GM18505 (cell line): ENCODE measurements around the gene OSBPL10.

Source experiments
- ATAC-seq: cut with Tn5 transposase; IDR thresholded peaks from one replicate; pipeline ENCODE4 v1.9.1; 2021; ENCODE audit not compliant: unreplicated experiment
- POLR2A ChIP-seq: IDR thresholded peaks from 4 replicates; pipeline ENCODE4 v1.6.1; 2011; ENCODE audit warnings: borderline replicate concordance; ENCODE audit not compliant: insufficient read depth, insufficient read length; ENCODE audit errors: extremely low read depth

OSBPL10 gene

DNA sequence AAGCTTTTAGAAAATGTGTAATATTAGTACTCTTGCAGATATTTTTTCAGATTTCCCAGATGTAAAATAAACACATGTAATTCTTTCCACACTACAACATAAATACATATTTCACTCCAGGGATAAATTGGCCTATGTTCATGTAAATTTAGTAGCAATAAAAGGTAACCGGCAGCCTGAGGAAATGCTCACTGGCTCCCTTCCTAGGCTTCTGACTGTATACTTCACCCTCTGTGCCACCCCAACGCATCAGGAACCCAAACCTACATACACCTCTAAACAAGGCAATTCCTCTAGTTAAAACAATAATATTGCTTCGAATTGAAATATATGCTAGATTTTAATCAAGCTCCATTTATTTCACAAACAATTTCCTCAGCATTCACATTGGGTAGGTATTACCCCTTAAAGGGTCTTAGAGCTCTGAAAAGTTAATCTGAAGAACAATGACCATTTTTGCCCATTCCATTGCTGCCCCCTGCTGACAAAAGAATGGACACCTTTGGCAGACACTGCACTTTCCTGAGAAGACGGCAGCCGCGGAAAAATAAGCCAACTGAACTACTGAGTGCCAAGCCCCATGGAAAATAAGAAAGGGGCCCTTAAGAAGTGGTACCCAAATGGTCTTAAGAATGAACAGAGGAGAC lies 212.5 kb downstream of the OSBPL10 start:
- no peak for TF ChIP-seq POLR2A
- ATAC-seq: no peak

DNA sequence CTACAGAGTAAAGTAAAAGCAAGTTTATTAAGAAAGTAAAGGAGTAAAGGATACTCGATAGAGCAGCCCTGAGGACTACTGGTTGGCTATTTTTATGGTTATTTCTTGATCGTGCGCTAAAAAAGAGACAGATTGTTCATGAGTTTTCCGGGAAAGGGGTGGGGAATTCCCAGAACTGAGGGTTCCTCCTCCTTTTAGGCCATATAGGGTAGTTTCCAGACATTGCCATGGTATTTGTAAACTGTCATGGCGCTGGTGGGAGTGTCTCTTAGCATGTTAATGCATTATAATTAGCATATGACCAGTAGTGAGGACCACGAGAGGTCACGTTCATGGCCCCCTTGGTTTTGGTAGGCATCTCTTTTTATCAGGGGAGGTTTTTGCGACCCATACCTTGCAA lies 213.1 kb downstream of the OSBPL10 start:
- TF ChIP-seq POLR2A: no peak

GRCh38 chr3:31766669-31767068 lies 214.4 kb downstream of the OSBPL10 start:
- no peak for ATAC-seq
- no peak for TF ChIP-seq POLR2A

More for the DNA sequence above, 213.1 kb downstream of the OSBPL10 start:
- no peak for ATAC-seq

GRCh38 chr3:31765871-31766270 lies 215.2 kb downstream of the OSBPL10 start:
- ATAC-seq: no peak
- TF ChIP-seq POLR2A: no peak

- TF ChIP-seq POLR2A: no peak
- ATAC-seq: no peak
Measured at GRCh38 chr3:31763731-31764130, 217.3 kb downstream of the OSBPL10 start.

DNA sequence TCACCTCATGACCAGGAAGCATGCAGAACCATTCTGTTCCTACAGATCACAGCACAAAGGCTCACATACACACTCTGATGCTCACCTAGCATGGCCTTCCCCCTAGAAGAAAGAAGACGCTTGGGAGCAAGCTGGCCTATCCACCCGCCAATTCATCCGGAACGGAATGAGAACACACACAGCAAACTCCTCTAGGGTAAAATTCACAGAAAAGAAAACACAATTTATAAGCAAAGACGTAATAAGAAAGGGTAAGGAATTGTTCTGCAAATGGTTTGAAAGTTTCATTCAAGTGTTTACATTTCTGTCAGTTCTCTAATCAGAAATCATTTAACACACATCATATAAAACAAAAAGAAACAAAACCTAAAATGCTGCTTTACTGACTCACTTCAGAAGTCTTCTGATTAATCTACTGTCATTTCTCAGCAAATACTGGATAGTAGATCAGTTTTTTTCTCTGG lies 218.1 kb downstream of the OSBPL10 start:
- no peak for ATAC-seq
- TF ChIP-seq POLR2A: no peak

DNA sequence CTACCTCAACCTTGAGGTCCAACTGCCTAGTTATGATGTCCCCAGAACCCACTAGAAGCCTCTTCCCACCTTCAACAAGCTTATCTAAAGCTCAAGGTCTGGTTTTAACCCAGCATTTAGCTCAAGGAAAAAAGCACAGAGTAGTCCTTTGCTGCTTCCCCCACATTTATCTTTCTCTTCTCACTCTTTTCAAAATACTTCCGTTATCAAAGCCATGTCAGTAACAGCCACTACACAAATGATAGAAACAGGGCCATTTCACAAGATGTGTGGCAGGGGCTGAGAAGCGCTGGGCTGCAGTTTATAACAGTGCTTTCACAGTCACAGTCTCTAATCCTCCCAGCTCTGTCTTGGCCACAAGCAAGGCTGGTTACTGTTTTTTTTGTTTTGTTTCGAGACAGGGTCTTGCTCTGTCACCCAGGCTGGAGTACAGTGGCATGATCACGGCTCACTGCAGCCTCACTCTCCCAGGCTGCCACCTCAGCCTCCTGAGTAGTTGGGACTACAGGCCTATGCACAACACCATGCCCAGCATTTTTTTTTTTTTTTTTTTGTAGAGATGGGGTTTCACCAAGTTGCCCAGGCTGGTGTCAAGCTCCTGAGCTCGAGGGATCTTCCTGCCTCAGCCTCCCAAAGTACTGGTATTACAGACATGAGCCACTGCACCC lies 218.8 kb downstream of the OSBPL10 start:
- no peak for ATAC-seq
- no peak for TF ChIP-seq POLR2A

DNA sequence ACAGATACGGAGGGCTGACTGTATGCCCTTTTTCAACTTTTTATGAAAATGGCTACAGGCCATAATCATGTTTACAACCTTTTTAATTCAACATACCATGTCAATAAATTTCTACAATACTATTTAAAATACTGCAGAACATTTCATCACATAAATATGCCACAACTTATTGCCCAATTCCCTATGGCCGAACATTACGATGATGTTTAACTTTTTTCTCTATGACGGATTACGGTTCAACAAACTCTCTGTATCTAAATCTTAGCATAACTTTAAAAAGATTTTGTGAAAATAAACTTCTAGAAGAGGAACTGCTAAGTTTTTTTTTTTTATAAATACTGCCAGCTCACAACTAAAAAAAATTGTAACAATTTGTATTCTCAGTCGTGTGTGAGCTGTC lies 220.4 kb downstream of the OSBPL10 start:
- no peak for ATAC-seq
- no peak for TF ChIP-seq POLR2A

- no peak for ATAC-seq
- no peak for TF ChIP-seq POLR2A
Measured at GRCh38 chr3:31758322-31758965, 222.6 kb downstream of the OSBPL10 start.

GRCh38 chr3:31755926-31756658 lies 225.0 kb downstream of the OSBPL10 start:
- no peak for TF ChIP-seq POLR2A
- no peak for ATAC-seq

DNA sequence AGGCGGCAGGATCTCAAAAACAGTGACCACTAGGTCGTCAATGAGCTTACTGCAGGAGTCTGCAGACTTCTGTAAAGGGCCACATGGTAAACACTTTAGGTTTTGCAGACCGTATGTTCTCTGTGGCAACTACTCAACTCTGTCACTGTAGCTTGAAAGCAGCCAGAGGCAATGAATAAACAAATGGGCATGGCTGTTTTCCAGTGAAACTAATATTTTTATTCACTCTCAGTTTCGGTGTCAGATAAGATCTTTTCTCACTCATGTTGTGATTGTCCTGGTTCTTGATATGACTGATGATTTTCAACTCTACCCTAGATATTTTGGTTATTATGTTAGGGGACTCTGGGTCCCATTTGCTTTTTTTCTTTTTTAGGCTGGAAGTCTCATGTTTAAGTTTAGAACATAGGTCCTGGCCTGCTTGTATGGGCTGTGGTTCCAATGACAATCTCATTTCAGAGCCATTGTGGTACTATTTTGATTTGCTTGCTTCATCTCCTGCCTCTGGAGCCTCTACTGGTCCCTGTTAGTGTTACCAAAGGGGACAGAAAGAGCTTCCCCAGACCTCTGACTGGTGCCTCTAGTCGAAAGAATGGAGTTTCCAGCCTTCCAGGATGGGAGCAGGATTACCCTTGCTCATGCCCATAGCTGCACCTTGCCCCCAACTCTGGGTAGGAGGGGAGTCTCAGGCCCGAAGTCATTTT lies 226.3 kb downstream of the OSBPL10 start:
- ATAC-seq: peak; percentile 88
- TF ChIP-seq POLR2A: no peak

- no peak for TF ChIP-seq POLR2A
- ATAC-seq: no peak
Measured at GRCh38 chr3:31753050-31753425, 228.0 kb downstream of the OSBPL10 start.
